ENCODE data around the gene CDC20.

The CDC20 gene

DNA sequence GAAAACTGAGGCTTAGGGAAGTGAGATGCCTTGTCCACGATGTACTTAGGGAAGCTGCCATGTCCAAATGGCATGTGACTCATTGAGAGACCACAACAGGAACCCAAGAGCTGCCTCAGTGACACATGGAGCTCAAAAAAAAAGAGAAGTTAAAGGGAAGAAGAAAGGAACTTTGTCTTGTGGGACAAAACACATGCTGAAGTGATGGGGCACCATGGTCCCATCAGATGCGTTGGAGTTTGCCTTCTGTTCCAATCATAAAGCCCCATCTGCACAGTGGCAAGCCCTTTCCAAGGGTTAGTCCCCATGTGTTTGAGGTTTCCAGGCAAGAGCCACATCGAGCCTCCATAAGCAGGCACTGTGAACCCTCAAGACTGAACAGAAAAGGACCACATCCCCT is 22.8 kb downstream of the CDC20 start:
- Histone ChIP-seq H3K79me2 (ENCODE audit: control insufficient read depth, low read length) (no peaks in the 10 kb centered on the region), H3K36me3 (ENCODE audit: control insufficient read depth, low read length) (peaks cover 39% of the 10 kb centered on the region), H3K27ac (ENCODE audit: low read depth, low read length) (no peak overlapping the region), H3K4me3 (ENCODE audit: low read length) (no peak overlapping the region), H3K9me2 (replicated peaks; ENCODE audit: control insufficient read depth, low read length) (no peaks in the 10 kb centered on the region), H3K4me2 (ENCODE audit: low read length) (no peak overlapping the region), H4K20me1 (ENCODE audit: control insufficient read depth, insufficient read depth, low read depth, low read length) (no peaks in the 10 kb centered on the region), H3K27me3 (ENCODE audit: control insufficient read depth, low read length) (no peaks in the 10 kb centered on the region), H3K4me1 (ENCODE audit: control insufficient read depth, low read length) (no peaks in the 10 kb centered on the region), H3K9me3 (ENCODE audit: control insufficient read depth, insufficient read depth, low read length) (no peaks in the 10 kb centered on the region), H3F3A (ENCODE audit: control insufficient read depth, insufficient read depth) (no peaks in the 10 kb centered on the region)
- TF ChIP-seq, protein P1, sequence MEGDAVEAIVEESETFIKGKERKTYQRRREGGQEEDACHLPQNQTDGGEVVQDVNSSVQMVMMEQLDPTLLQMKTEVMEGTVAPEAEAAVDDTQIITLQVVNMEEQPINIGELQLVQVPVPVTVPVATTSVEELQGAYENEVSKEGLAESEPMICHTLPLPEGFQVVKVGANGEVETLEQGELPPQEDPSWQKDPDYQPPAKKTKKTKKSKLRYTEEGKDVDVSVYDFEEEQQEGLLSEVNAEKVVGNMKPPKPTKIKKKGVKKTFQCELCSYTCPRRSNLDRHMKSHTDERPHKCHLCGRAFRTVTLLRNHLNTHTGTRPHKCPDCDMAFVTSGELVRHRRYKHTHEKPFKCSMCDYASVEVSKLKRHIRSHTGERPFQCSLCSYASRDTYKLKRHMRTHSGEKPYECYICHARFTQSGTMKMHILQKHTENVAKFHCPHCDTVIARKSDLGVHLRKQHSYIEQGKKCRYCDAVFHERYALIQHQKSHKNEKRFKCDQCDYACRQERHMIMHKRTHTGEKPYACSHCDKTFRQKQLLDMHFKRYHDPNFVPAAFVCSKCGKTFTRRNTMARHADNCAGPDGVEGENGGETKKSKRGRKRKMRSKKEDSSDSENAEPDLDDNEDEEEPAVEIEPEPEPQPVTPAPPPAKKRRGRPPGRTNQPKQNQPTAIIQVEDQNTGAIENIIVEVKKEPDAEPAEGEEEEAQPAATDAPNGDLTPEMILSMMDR (IDR thresholded peaks at IDR 0.05; ENCODE audit: low read depth, low read length, poor library complexity, severe bottlenecking), result no peak
- TF ChIP-seq EZH2phosphoT487 (IDR thresholded peaks at IDR 0.05; ENCODE audit: borderline replicate concordance, low read length), result no peak

DNA sequence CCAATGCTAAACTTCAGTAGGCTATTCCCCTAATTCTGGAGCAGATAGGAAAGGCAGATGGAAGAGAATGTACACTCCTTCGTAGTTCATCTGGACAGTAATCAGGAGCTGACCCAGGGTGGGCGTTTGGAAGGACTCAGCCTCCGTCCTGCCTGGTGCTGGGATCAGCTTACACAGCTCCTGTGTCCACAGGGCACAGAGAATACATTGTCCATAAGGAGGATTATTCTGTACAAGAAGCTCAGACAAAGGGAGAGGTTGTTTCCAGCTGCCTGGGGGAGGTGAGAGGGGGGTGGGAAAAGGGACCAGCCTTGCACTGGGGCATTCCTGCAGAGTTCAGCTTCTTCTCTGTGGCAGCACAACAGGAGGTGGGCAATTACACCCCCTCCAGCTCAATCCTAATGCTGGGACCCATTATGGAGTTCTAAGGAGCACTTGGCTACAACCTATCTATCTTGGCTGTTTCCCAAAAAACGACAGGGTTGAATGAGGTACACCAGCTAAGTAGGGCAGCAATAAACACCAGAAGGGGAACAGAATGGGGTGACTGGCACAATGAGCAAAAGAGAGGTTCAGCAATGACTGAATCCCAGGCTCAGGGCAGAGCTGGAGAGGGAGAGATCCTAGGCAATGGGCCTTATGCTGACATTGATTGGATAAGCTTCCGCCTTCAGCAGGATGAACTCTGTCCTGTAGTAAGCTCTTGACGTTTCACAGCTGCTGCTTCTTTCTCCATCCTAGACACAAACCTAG is 23.4 kb downstream of the CDC20 start:
- peaks cover 45% of the 10 kb centered on the region for H3K36me3 ChIP-seq (ENCODE audit: control insufficient read depth, low read length)

DNA sequence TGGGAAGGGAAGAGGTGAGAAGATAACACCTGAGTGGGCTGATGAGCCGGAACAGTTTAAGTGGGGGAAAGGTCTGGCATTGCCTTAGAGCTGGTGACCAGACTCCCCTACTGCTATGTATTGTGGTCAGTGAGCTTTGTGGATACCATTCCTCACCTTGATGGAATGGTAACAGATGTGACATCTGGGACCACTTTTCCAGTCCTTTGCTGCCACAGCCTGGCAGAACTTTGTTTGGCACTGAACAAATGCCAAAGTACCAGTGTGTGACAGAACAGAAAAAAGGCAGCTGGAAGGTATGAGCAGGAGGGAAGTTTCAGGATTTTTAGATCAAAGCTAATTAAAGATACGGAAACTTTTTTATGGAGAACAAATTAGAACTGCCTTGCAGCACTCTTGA is 24.7 kb downstream of the CDC20 start:
- peaks cover 12% of the 10 kb centered on the region for H3K79me2 ChIP-seq (ENCODE audit: control insufficient read depth, low read length)
- H3K9me3 ChIP-seq (ENCODE audit: control insufficient read depth, insufficient read depth, low read length), result no peaks in the 10 kb centered on the region
- no peaks in the 10 kb centered on the region for H4K20me1 ChIP-seq (ENCODE audit: control insufficient read depth, insufficient read depth, low read depth, low read length)
- H3K27ac ChIP-seq (ENCODE audit: low read depth, low read length), result no peak overlapping the region
- no peak overlapping the region for H3K4me3 ChIP-seq (ENCODE audit: low read length)
- no peak overlapping the region for H3K4me2 ChIP-seq (ENCODE audit: low read length)
- H3K27me3 ChIP-seq (ENCODE audit: control insufficient read depth, low read length), result no peaks in the 10 kb centered on the region
- no peaks in the 10 kb centered on the region for H3F3A ChIP-seq (ENCODE audit: control insufficient read depth, insufficient read depth)
- H3K36me3 ChIP-seq (ENCODE audit: control insufficient read depth, low read length), result peaks cover 53% of the 10 kb centered on the region
- H3K9me2 ChIP-seq (replicated peaks; ENCODE audit: control insufficient read depth, low read length), result no peaks in the 10 kb centered on the region
- no peak for TF ChIP-seq EZH2phosphoT487 (IDR thresholded peaks at IDR 0.05; ENCODE audit: borderline replicate concordance, low read length)
- TF ChIP-seq, protein P1 (IDR thresholded peaks at IDR 0.05; ENCODE audit: low read depth, low read length, poor library complexity, severe bottlenecking), result no peak
- peaks cover 4% of the 10 kb centered on the region for H3K4me1 ChIP-seq (ENCODE audit: control insufficient read depth, low read length)

More for the DNA sequence above, 23.4 kb downstream of the CDC20 start:
- Histone ChIP-seq H3K9me3 (ENCODE audit: control insufficient read depth, insufficient read depth, low read length) (no peaks in the 10 kb centered on the region), H3F3A (ENCODE audit: control insufficient read depth, insufficient read depth) (no peaks in the 10 kb centered on the region), H3K79me2 (ENCODE audit: control insufficient read depth, low read length) (no peaks in the 10 kb centered on the region), H3K4me1 (ENCODE audit: control insufficient read depth, low read length) (no peaks in the 10 kb centered on the region), H3K9me2 (replicated peaks; ENCODE audit: control insufficient read depth, low read length) (no peaks in the 10 kb centered on the region), H3K4me3 (ENCODE audit: low read length) (no peak overlapping the region), H3K27me3 (ENCODE audit: control insufficient read depth, low read length) (no peaks in the 10 kb centered on the region), H4K20me1 (ENCODE audit: control insufficient read depth, insufficient read depth, low read depth, low read length) (no peaks in the 10 kb centered on the region), H3K27ac (ENCODE audit: low read depth, low read length) (no peak overlapping the region), H3K4me2 (ENCODE audit: low read length) (no peak overlapping the region)
- TF ChIP-seq, protein P1 (IDR thresholded peaks at IDR 0.05; ENCODE audit: low read depth, low read length, poor library complexity, severe bottlenecking), result no peak
- TF ChIP-seq EZH2phosphoT487 (IDR thresholded peaks at IDR 0.05; ENCODE audit: borderline replicate concordance, low read length), result no peak
